GM19043 (cell line): Measurements from ENCODE around the gene F7.
"Not testable (repeated sequence)": the region's sequence is repeated elsewhere in the genome, so short reads cannot be mapped to it uniquely, and the experiment has no call there.

Source experiments
- ATAC-seq: cut with Tn5 transposase; IDR thresholded peaks from one replicate; pipeline ENCODE4 v1.9.1; 2021; ENCODE audit warnings: low read depth; ENCODE audit not compliant: unreplicated experiment

The F7 gene

GRCh38 chr13:113070855-113071254 lies 34.7 kb upstream of the F7 start:
- ATAC-seq, result no peak

DNA sequence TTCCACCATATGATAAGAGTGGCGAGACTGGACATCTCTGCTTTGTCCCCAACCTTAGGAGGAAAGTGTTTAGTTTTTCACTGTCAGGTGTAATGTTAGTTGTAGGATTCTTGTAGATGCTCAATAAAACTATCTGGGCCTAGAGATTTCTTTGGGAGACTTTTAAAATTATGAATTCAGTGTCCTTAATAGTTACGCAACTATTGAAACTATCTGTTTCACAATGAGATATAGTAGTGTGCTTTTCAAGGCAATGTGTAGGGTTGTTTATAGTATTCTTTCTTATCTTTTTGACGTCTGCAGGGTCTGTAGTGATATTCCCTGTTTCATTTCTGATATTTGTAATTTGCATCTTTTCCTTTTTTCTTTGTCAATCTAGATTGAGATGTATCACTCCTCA lies 33.2 kb upstream of the F7 start:
- no peak for ATAC-seq

GRCh38 chr13:113073942-113074341 lies 31.6 kb upstream of the F7 start:
- ATAC-seq, result no peak

DNA sequence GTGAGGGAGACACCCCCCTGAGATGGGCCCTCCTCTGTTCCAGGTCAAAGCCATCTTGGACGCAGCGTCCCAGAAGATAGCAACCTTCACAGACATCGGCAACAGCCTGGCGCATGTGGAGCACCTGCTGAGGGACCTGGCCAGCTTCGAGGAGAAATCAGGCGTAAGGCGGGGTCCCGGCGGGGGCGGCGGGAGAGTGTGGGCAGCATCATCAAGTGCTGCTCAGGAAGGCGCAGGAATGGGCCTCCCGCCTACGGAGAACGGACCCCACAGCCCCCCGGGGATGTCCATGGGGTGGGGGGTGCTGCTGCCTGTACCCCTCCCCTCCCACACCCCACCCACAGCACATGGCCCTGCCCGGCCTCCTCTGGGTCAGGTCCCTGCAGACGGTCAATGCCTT lies 31.2 kb upstream of the F7 start:
- no peak for ATAC-seq

- ATAC-seq, result no peak
Observed at GRCh38 chr13:113074876-113075275, 30.7 kb upstream of the F7 start.

DNA sequence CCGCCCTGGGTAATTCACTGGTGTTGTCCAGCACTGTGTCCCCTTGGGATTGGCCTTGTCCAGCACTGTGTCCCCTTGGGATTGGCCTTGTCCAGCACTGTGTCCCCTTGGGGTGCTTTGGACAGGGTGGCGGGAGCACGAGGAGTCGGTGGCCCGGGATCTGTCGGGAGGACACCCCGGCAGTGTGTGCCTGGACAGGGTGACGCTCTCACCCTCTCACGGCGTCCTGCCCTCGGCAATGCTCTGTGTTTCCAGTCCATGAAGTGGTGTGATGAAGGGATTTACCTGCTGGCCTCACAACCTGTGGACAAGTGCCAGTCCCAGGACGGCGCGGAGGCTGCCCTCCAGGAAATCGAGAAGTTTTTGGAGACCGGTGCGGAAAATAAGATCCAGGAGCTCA lies 29.9 kb upstream of the F7 start:
- ATAC-seq, result no peak

DNA sequence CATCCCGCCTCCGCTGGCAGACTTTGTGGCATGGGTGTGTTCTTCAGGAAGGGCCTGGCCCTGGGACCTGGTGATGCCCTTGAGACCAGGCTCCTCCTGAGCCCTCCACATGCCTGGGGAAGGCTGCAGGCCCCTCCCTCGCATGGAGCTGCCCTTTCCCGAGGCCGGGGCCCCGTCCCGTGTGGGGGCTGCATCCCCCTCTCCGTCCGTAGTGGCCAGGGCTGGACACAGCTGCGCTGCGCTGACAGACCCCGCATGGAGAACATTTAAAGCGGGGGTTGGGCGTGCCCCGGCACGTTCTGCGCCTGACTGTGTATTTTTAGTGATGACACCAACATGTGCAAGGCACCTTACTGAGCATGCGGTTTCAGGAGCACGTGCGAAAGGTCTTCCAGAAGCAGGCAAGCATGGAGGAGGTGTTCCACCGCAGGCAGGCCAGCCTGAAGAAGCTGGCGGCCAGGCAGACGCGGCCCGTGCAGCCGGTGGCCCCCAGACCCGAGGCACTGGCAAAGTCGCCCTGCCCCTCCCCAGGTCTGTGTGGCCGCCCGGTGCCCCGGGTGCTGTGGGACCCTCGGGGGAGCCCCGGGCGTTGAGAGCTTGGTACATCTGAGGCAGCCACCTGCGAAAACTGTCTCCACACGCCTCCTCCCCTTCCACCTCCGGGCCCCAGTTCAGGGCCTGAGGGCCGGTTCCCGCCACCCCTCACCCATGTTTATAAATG lies 28.8 kb upstream of the F7 start:
- ATAC-seq, result no peak

DNA sequence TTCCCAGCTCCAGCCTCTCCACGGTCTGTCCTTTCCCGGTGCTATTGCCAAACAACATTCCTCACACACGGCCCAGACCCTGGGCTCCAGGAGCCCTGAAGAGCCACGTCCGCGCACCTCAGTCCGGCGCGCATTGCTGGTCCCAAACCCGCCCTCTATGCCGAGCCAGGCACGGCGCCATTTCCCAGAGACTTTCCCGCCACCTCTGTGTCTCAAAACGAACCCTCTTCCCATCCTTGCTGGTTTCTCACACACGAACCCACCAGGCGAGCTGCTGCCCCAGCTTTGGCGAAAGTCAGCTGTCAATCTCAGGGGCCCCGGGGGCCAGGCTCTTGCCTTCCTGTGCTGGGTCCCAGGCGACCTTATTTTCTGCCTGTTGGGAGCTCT lies 28.0 kb upstream of the F7 start:
- no peak for ATAC-seq

DNA sequence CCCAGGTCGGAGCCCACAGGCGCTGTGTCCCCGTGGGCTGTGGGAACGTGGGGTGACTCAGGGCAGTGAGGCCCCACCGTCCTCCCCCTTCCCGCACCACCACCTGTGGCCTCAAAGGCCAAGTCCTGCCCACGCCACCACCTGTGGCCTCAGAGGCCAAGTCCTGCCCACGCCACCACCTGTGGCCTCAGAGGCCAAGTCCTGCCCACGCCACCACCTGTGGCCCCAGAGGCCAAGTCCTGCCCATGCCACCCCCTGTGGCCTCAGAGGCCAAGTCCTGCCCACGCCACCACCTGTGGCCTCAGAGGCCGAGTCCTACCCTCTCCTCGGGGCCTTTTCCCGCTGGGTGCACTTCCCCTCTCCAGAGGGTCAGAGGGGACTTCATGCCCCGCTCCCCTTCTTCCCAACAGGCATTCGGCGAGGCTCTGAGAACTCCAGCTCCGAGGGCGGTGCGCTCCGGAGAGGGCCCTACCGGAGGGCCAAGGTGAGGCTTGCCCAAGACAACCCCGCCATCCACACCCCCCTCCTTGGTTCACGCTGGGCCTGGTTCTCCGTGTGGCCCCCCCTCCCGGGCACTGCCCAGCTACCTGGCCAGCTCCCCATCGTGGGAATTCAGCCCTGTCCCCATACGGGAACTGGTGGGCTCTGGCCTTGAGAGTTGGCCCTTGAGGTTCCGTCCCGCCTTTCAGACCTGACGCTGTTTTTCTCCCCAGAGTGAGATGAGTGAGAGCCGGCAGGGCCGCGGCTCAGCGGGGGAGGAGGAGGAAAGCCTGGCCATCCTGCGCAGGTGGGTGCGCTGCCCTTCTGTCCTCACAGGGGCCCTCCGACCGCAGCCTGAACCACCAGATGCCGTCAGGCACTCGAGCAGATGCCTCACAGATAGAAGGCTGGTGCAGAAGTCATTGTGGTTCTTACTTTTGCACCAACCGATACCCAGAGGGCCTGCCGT lies 27.4 kb upstream of the F7 start:
- no peak for ATAC-seq

DNA sequence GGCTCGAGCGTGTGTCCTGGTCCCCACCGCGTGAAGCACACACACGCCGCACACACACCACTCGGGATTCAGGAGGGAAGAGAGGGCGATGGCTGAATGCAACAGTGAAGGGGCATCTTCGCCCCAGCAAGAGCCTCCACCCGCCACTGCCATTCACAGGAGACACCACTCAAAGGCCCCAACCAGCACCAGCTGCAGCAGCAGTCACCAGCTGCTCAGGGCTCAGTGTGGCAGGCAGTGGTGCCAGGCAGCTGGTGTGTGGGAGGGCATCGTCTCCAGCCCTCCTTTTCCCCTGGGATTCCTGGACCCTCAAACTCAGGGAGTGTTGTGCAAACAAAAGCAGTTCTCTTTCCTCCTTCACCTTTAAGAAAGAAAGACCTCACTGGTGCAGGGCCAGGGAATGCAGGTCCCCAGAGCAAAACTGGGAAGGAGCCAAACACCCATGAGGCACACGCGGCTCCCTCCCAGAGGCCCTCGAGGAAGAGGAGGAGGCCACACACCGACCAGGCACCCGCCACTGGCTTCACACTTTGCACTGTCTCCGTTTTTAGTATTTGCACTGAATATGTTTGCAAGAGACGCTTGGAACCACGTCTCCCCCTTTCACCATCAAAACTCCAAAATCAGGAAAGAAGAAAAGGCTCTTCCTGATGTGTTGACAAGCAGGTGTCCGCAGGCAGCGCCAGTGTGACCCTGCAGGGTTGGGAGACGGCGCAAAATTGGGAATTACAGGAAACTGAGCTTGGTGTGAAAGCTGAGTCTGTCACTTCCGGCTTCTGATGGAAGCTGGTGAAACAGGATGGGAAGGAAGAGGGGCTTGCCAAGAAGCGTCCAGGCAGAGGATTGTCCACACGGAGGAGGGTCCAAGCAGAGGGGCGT lies 26.4 kb upstream of the F7 start:
- ATAC-seq, result no peak

DNA sequence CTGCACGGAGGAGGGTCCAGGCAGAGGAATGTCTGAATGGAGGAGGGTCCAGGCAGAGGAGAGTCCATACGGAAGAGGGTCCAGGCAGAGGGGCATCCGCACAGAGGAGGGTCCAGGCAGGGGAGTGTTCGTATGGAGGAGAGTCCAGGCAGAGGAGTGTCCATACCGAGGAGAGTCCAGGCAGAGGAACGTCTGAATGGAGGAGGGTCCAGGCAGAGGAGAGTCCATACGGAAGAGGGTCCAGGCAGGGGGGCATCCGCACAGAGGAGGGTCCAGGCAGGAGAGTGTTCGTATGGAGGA lies 25.9 kb upstream of the F7 start:
- ATAC-seq, result not testable (repeated sequence)

DNA sequence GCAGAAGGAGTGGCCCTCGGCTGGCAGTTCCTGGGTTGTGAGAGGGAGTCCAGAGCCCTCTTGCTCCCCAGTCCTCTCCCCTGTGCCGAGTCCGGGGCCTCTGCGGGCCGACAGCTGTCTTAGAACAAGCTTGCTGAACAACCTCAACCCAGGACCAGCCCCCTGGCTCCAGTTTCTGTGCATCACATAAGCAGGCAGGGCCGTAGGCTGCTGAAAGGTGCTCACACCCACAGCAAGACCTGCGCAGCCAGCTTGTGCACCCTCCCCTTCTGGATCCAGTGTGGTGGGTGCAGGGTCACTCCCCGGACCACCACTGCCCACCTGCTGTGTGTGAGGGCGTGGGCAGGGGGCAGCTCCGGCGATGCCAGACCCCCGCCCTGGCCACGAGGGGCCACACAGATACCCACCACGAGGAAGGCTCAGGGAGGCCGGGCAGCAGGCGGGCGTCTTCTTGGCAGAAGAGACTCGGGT lies 25.2 kb upstream of the F7 start:
- ATAC-seq, result no peak

DNA sequence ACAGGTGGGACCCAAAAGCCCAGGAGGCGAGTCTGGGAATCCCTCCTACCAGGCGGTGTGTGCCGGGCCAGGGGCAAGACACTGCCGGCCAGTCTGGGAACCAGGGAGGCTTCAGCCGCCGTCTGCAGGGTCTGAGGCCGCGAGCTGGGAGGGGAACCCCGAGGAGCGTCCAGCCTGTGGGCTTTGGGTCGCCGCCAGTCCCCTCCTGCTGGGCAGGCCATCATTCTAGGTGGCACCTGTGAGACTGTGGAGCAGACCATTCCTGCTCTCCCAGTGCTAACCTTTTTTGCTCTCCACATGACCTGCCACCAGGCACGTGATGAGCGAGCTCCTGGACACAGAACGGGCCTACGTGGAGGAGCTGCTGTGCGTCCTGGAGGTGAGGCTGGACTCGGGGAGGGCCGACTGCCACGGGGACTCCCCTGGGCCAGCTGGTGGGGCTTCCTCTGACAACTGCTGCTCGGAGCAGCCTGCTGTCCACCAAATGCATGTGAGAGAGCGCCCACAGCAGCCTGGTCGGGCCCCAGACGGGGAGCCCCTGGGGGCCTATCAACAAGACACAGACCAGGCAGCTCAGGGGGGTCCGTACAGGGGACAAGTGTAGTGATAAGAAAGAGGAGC lies 24.6 kb upstream of the F7 start:
- ATAC-seq, result no peak

- no peak for ATAC-seq
Observed at GRCh38 chr13:113082198-113083021, 23.2 kb upstream of the F7 start.

GRCh38 chr13:113083022-113083373 lies 22.6 kb upstream of the F7 start:
- ATAC-seq, result no peak

DNA sequence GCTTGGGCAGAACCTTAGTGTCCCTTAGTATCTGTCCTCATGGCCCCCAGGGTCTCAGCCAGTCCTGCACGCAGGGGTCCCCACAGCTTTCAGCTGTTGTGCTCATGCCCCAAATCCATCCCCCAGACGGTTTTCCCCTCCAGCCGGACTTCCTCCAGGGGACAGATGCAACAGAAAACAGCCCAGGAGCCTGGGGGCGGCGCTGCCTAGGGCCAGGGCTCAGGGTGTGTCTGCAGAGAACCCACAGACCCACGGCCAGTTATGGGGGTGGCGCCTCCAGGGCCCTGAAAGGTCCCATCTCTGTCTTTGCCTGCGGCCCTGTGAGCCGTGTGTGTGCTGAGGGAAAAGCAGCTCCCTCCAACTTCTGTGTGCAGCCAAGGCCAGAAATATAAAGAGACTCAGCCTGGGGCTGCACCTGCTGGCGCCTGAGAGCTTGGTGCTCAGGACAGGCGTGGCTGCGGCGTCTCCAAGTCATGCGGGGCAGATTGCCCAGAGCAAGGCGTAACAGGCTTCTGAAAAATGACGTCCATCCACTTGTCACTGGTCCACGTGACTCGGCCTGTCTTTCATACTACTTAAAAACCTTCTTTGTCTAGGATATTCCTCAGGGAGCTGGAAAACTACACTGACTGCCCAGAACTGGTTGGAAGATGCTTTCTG lies 22.1 kb upstream of the F7 start:
- ATAC-seq, result no peak

DNA sequence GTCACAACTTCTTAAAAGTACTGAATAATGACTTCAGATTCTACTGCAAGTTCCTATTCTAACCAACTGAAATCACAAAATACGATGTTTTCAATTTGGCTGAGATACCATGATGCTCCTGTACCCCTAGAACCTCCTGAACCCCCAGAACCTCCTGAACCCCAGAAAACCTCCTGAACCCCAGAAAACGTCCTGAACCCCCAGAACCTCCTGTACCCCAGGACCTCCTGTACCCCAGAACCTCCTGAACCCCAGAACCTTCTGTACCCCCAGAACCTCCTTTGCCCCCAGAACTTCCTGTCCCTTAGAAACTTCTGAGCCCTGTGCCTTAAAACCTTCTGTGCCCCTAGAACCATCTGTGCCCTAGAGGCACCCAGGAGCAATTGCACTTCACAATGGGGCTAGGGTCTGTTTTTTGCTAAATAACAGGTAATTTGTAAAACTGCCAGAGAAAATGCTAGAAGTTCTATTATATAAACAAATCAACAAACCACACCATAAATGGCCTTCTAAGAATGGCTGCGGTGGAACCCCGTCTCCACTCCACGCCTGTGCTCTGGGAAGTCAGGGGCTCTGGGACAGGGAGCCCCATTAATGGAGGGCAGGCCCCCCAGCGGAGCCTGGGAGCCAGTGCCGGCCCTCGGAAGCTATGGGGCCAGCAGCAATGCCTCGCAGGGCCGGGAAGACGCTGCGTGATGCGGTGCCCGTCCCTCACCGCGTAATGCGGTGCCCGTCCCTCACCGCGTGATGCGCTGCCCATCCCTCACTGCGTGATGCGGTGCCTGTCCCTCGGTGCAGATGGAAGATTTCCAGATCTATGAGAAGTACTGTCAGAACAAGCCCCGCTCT lies 21.3 kb upstream of the F7 start:
- ATAC-seq, result no peak

GRCh38 chr13:113084943-113085540 lies 20.5 kb upstream of the F7 start:
- no peak for ATAC-seq
